Neural progenitor cell (in vitro differentiated cells): ENCODE results near the gene WWOX. TPM values are rescaled to one million over a fixed set of nuclear protein-coding genes. Genes with fewer than 3 reads are reported as not detected.

Source experiments
- DNase-seq: peaks from one replicate; pipeline ENCODE4 v3.0.0-alpha.2; 2016; ENCODE audit warnings: low spot score
- H2AFZ ChIP-seq: fragments of 200-600 bp; sonication (generic); replicated peaks from 2 replicates; pipeline ENCODE4 v1.6.1; 2016; ENCODE audit warnings: antibody characterized with exemption
- H3F3A ChIP-seq: fragments of 200-600 bp; sonication (generic); 2 replicates; pipeline ENCODE4 v1.6.1; 2016; ENCODE audit warnings: antibody characterized with exemption, low read depth
- H3K27ac ChIP-seq: fragments of 200-600 bp; sonication (generic); 2 replicates; pipeline ENCODE4 v1.5.1; 2016; ENCODE audit warnings: mild to moderate bottlenecking
- H3K27me3 ChIP-seq: fragments of 200-600 bp; sonication (generic); 2 replicates; pipeline ENCODE4 v1.6.1; 2016; ENCODE audit warnings: mild to moderate bottlenecking, moderate library complexity
- H3K36me3 ChIP-seq: fragments of 200-600 bp; sonication (generic); 2 replicates; pipeline ENCODE4 v1.5.1; 2016
- H3K4me1 ChIP-seq: fragments of 200-600 bp; sonication (generic); 2 replicates; pipeline ENCODE4 v1.6.1; 2016; ENCODE audit warnings: mixed run types
- H3K4me2 ChIP-seq: fragments of 200-600 bp; sonication (generic); 2 replicates; pipeline ENCODE4 v1.6.1; 2016
- H3K4me3 ChIP-seq: fragments of 200-600 bp; sonication (generic); 2 replicates; pipeline ENCODE4 v1.5.1; 2016
- H3K79me2 ChIP-seq: fragments of 200-600 bp; sonication (generic); 2 replicates; pipeline ENCODE4 v1.6.1; 2016; ENCODE audit warnings: low read depth
- H3K9ac ChIP-seq: fragments of 200-600 bp; sonication (generic); 2 replicates; pipeline ENCODE4 v1.6.1; 2016
- H3K9me3 ChIP-seq: fragments of 200-600 bp; sonication (generic); 2 replicates; pipeline ENCODE4 v1.5.1; 2016; ENCODE audit warnings: low read depth
- H4K20me1 ChIP-seq: fragments of 200-600 bp; sonication (generic); 2 replicates; pipeline ENCODE4 v1.6.1; 2016; ENCODE audit warnings: low read depth
- H3K27ac Mint-ChIP-seq: 3 replicates; pipeline ENCODE4 v1.8.0; 2021; ENCODE audit warnings: mixed read lengths
- H3K27me3 Mint-ChIP-seq: 2 replicates; pipeline ENCODE4 v1.8.0; 2022; ENCODE audit warnings: low read depth, mild to moderate bottlenecking, inconsistent platforms, moderate library complexity, mixed read lengths; ENCODE audit not compliant: insufficient read depth
- H3K36me3 Mint-ChIP-seq: 3 replicates; pipeline ENCODE4 v1.8.0; 2021; ENCODE audit warnings: mixed read lengths
- H3K4me1 Mint-ChIP-seq: 3 replicates; pipeline ENCODE4 v1.8.0; 2021; ENCODE audit warnings: mixed read lengths
- H3K4me3 Mint-ChIP-seq: 3 replicates; pipeline ENCODE4 v1.8.0; 2021; ENCODE audit warnings: mild to moderate bottlenecking, moderate library complexity, mixed read lengths
- H3K9me3 Mint-ChIP-seq: 3 replicates; pipeline ENCODE4 v1.8.0; 2020; ENCODE audit warnings: mixed read lengths
- CTCF ChIP-seq: fragments of 200-600 bp; sonication (generic); IDR thresholded peaks from 2 replicates; pipeline ENCODE4 v1.5.1; 2017; ENCODE audit warnings: antibody characterized with exemption, mild to moderate bottlenecking
- EZH2 ChIP-seq: fragments of 200-600 bp; sonication (generic); IDR thresholded peaks from 2 replicates; pipeline ENCODE4 v1.6.1; 2017; ENCODE audit warnings: antibody characterized with exemption, mild to moderate bottlenecking, moderate library complexity
- EZH2phosphoT487 ChIP-seq: fragments of 200-600 bp; sonication (generic); IDR thresholded peaks from 2 replicates; pipeline ENCODE4 v1.6.1; 2017; ENCODE audit warnings: antibody characterized with exemption
- total RNA-seq: library from RNA; depleted of rRNA; stranded (reverse); fragments of >200 nt; gene quantifications from 2 replicates; pipeline ENCODE4 v1.2.3, GENCODE V29; 2015; ENCODE audit warnings: low replicate concordance

The WWOX gene
- total RNA-seq, 1 donor from 2014 or later = 63.7 TPM

GRCh38 chr16:79100447-79100846, 1001.0 kb downstream of the WWOX start:
- no peaks in the 10 kb centered on the region for H4K20me1 ChIP-seq
- H3K9ac ChIP-seq = no peak overlapping the region
- peaks cover 63% of the 10 kb centered on the region for H3K4me1 ChIP-seq
- TF ChIP-seq EZH2phosphoT487 = no peak
- H3K27ac ChIP-seq = no peak overlapping the region
- no peak overlapping the region for H3K4me3 ChIP-seq
- no peaks in the 10 kb centered on the region for H3K79me2 ChIP-seq
- Mint-ChIP-seq H3K36me3 (peaks cover 1% of the 10 kb centered on the region), H3K4me3 (no peak overlapping the region), H3K27ac (no peak overlapping the region), H3K27me3 (peaks cover 2% of the 10 kb centered on the region), H3K9me3 (no peaks in the 10 kb centered on the region), H3K4me1 (peaks cover 53% of the 10 kb centered on the region)
- no peaks in the 10 kb centered on the region for H3K36me3 ChIP-seq
- H3K4me2 ChIP-seq = no peak overlapping the region
- H2AFZ ChIP-seq = no peak overlapping the region
- no peaks in the 10 kb centered on the region for H3K9me3 ChIP-seq
- H3F3A ChIP-seq = peaks cover 10% of the 10 kb centered on the region
- no peak for DNase-seq
- H3K27me3 ChIP-seq = no peaks in the 10 kb centered on the region

GRCh38 chr16:79101491-79101890, 1002.0 kb downstream of the WWOX start:
- Mint-ChIP-seq H3K4me1 (peaks cover 52% of the 10 kb centered on the region), H3K9me3 (no peaks in the 10 kb centered on the region), H3K4me3 (no peak overlapping the region), H3K36me3 (peaks cover 1% of the 10 kb centered on the region), H3K27ac (no peak overlapping the region), H3K27me3 (peaks cover 2% of the 10 kb centered on the region)
- H3K27ac ChIP-seq = no peak overlapping the region
- no peaks in the 10 kb centered on the region for H4K20me1 ChIP-seq
- peaks cover 10% of the 10 kb centered on the region for H3F3A ChIP-seq
- H3K79me2 ChIP-seq = no peaks in the 10 kb centered on the region
- H3K4me1 ChIP-seq = peaks cover 57% of the 10 kb centered on the region
- H3K4me2 ChIP-seq = no peak overlapping the region
- no peaks in the 10 kb centered on the region for H3K27me3 ChIP-seq
- no peak overlapping the region for H3K9ac ChIP-seq
- H3K9me3 ChIP-seq = no peaks in the 10 kb centered on the region
- no peak for DNase-seq
- no peaks in the 10 kb centered on the region for H3K36me3 ChIP-seq
- H3K4me3 ChIP-seq = no peak overlapping the region
- TF ChIP-seq EZH2phosphoT487 = no peak
- no peak for TF ChIP-seq CTCF
- no peak for TF ChIP-seq EZH2
- H2AFZ ChIP-seq = no peak overlapping the region

- H3K9me3 Mint-ChIP-seq = no peaks in the 10 kb centered on the region
- H3K79me2 ChIP-seq = no peaks in the 10 kb centered on the region
- peak overlapping the region; percentile 20 for H3K27ac Mint-ChIP-seq
- H3F3A ChIP-seq = peaks cover 7% of the 10 kb centered on the region
- DNase-seq = peak; percentile 89
- no peaks in the 10 kb centered on the region for H3K36me3 Mint-ChIP-seq
- peaks cover 3% of the 10 kb centered on the region for H3K27me3 Mint-ChIP-seq
- no peak overlapping the region for H3K9ac ChIP-seq
- no peaks in the 10 kb centered on the region for H3K27me3 ChIP-seq
- H3K4me1 ChIP-seq = peaks cover 43% of the 10 kb centered on the region
- H3K9me3 ChIP-seq = no peaks in the 10 kb centered on the region
- TF ChIP-seq EZH2phosphoT487 (peak; percentile 30), CTCF (no peak)
- no peaks in the 10 kb centered on the region for H3K36me3 ChIP-seq
- H2AFZ ChIP-seq = no peak overlapping the region
- peak overlapping the region; percentile 3 for H3K27ac ChIP-seq
- H3K4me1 Mint-ChIP-seq = peaks cover 51% of the 10 kb centered on the region
- peak overlapping the region; percentile 66 for H3K4me2 ChIP-seq
- peak overlapping the region; percentile 21 for H3K4me3 Mint-ChIP-seq
- no peak overlapping the region for H3K4me3 ChIP-seq
- no peaks in the 10 kb centered on the region for H4K20me1 ChIP-seq
Measured at GRCh38 chr16:79104567-79104966, 1005.1 kb downstream of the WWOX start.

- Mint-ChIP-seq H3K4me1 (peaks cover 44% of the 10 kb centered on the region), H3K9me3 (no peaks in the 10 kb centered on the region), H3K4me3 (no peak overlapping the region), H3K27me3 (peaks cover 3% of the 10 kb centered on the region), H3K36me3 (no peaks in the 10 kb centered on the region), H3K27ac (peak overlapping the region; percentile 21)
- no peaks in the 10 kb centered on the region for H3K36me3 ChIP-seq
- TF ChIP-seq EZH2phosphoT487 (no peak), EZH2 (no peak), CTCF (no peak)
- no peak overlapping the region for H3K4me3 ChIP-seq
- H3K27ac ChIP-seq = no peak overlapping the region
- H3K4me1 ChIP-seq = peaks cover 30% of the 10 kb centered on the region
- no peaks in the 10 kb centered on the region for H3K27me3 ChIP-seq
- H3K9ac ChIP-seq = no peak overlapping the region
- no peaks in the 10 kb centered on the region for H4K20me1 ChIP-seq
- no peaks in the 10 kb centered on the region for H3K79me2 ChIP-seq
- no peak overlapping the region for H3K4me2 ChIP-seq
- DNase-seq = no peak
- no peaks in the 10 kb centered on the region for H3K9me3 ChIP-seq
- no peak overlapping the region for H2AFZ ChIP-seq
- peaks cover 7% of the 10 kb centered on the region for H3F3A ChIP-seq
Measured at GRCh38 chr16:79107301-79107700, 1007.8 kb downstream of the WWOX start.
